Neural crest cell (in vitro differentiated cells): ENCODE data around the gene PTH. TPM values are rescaled to one million over a fixed set of nuclear protein-coding genes. Genes with fewer than 3 reads are reported as not detected.
A peak's percentile ranks its signal among the peaks of the same experiment; 100 is the strongest.

Source experiments
- DNase-seq: peaks from one replicate; pipeline ENCODE4 v3.0.0; 2021; ENCODE audit warnings: low read depth, mixed read lengths, low spot score
- H3K27ac Mint-ChIP-seq: one replicate; pipeline ENCODE4 v1.8.0; 2021; ENCODE audit warnings: mild to moderate bottlenecking, mixed read lengths; ENCODE audit not compliant: unreplicated experiment
- H3K27me3 Mint-ChIP-seq: 2 replicates; pipeline ENCODE4 v1.8.0; 2021; ENCODE audit warnings: low read depth, mild to moderate bottlenecking, mixed read lengths
- H3K36me3 Mint-ChIP-seq: 2 replicates; pipeline ENCODE4 v1.8.0; 2021; ENCODE audit warnings: low read depth, mild to moderate bottlenecking, mixed read lengths
- H3K4me1 Mint-ChIP-seq: 2 replicates; pipeline ENCODE4 v1.8.0; 2021; ENCODE audit warnings: mixed read lengths
- H3K4me3 Mint-ChIP-seq: one replicate; pipeline ENCODE4 v1.8.0; 2021; ENCODE audit warnings: mild to moderate bottlenecking, mixed read lengths
- H3K9me3 Mint-ChIP-seq: 2 replicates; pipeline ENCODE4 v1.8.0; 2021; ENCODE audit warnings: mixed read lengths
- CTCF ChIP-seq: fragments of 200-600 bp; sonication (generic); conservative IDR thresholded peaks from 2 replicates; pipeline ENCODE4 v1.5.0; 2021; ENCODE audit warnings: antibody characterized with exemption, mild to moderate bottlenecking
- total RNA-seq: library from RNA; stranded (reverse); gene quantifications from 2 replicates; pipeline ENCODE4 v1.2.1, GENCODE V29; 2021

The PTH gene
- total RNA-seq, 1 donor from 2014 or later: not detected

GRCh38 chr11:13463779-13464290, 32.0 kb downstream of the PTH start:
- Mint-ChIP-seq H3K36me3 (peaks cover 6% of the 10 kb centered on the region), H3K4me1 (peaks cover 41% of the 10 kb centered on the region), H3K4me3 (peak overlapping the region; percentile 99), H3K27ac (peak overlapping the region; percentile 99), H3K9me3 (peaks cover 2% of the 10 kb centered on the region), H3K27me3 (no peaks in the 10 kb centered on the region)
- no peak for TF ChIP-seq CTCF
- DNase-seq: no peak

GRCh38 chr11:13462901-13463778, 32.7 kb downstream of the PTH start, which contains the start of gene BTBD10:
TSS of gene BTBD10 (minus strand) at chr11:13463222. CDS start at chr11:13445124, 18,098 bp downstream.
- no peak for TF ChIP-seq CTCF
- Mint-ChIP-seq H3K36me3 (peaks cover 6% of the 10 kb centered on the region), H3K9me3 (peaks cover 2% of the 10 kb centered on the region), H3K4me1 (peaks cover 41% of the 10 kb centered on the region), H3K27me3 (no peaks in the 10 kb centered on the region), H3K27ac (peak within 1 kb of the TSS; percentile 99), H3K4me3 (peak within 1 kb of the TSS; percentile 99)
- peak; percentile 76 for DNase-seq

- peak; percentile 54 for DNase-seq
- Mint-ChIP-seq H3K27me3 (no peaks in the 10 kb centered on the region), H3K9me3 (peaks cover 2% of the 10 kb centered on the region), H3K27ac (peak overlapping the region; percentile 99), H3K36me3 (peaks cover 6% of the 10 kb centered on the region), H3K4me3 (peak overlapping the region; percentile 99), H3K4me1 (peaks cover 41% of the 10 kb centered on the region)
- no peak for TF ChIP-seq CTCF
These were observed 33.4 kb downstream of the PTH start for GRCh38 chr11:13462311-13462900.

- peaks cover 2% of the 10 kb centered on the region for H3K9me3 Mint-ChIP-seq
- H3K4me1 Mint-ChIP-seq: peaks cover 41% of the 10 kb centered on the region
- no peaks in the 10 kb centered on the region for H3K27me3 Mint-ChIP-seq
- H3K27ac Mint-ChIP-seq: no peak overlapping the region
- no peak for TF ChIP-seq CTCF
- peaks cover 6% of the 10 kb centered on the region for H3K36me3 Mint-ChIP-seq
- H3K4me3 Mint-ChIP-seq: peak overlapping the region; percentile 99
- DNase-seq: no peak
These were observed 34.5 kb downstream of the PTH start for GRCh38 chr11:13461291-13461690.

- Mint-ChIP-seq H3K4me3 (no peak overlapping the region), H3K27ac (peak overlapping the region; percentile 86), H3K4me1 (peaks cover 44% of the 10 kb centered on the region), H3K27me3 (no peaks in the 10 kb centered on the region), H3K36me3 (peaks cover 2% of the 10 kb centered on the region), H3K9me3 (no peaks in the 10 kb centered on the region)
- no peak for TF ChIP-seq CTCF
- DNase-seq: no peak
These were observed 44.9 kb downstream of the PTH start for GRCh38 chr11:13450832-13451397.
